HG03520 (cell line): Measurements from ENCODE around the gene EIF3K.

Source experiments
- ATAC-seq: cut with Tn5 transposase; IDR thresholded peaks from one replicate; pipeline ENCODE4 v1.9.1; 2021; ENCODE audit warnings: mild to moderate bottlenecking, moderate library complexity; ENCODE audit not compliant: unreplicated experiment

Gene EIF3K

DNA sequence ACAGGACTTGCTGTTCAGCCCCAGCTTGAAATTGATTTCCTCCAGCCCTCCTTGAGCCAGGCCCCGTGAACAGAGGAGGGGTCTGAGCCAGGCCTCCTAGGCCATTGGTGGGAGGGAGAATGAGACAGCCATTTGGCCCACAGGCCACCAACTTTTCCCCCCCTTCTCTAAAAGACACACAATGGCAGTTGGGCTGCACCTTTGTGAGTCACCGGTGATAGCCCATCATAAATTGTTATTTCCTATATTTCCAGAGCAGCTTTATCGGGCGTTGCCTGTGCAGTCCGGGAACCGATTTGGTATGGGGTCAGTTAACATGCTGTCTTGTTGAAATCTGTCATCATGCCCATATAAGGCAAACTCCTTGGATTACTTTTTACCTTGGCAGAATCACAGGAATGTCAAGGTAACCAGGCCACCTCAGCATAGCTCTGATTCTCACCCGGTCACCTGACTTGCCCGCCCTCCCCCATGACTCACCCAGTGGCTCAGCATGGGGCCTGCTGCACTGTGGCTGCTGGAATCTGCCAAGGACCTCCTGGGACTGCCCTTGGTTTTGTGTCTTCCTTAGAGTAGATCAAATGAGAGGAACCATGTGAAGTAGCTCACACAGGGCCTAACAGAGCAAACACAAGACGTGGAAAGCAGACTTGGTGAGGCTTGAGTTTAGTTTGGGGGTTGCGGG is 64.5 kb downstream of the EIF3K start:
- no peak for ATAC-seq

DNA sequence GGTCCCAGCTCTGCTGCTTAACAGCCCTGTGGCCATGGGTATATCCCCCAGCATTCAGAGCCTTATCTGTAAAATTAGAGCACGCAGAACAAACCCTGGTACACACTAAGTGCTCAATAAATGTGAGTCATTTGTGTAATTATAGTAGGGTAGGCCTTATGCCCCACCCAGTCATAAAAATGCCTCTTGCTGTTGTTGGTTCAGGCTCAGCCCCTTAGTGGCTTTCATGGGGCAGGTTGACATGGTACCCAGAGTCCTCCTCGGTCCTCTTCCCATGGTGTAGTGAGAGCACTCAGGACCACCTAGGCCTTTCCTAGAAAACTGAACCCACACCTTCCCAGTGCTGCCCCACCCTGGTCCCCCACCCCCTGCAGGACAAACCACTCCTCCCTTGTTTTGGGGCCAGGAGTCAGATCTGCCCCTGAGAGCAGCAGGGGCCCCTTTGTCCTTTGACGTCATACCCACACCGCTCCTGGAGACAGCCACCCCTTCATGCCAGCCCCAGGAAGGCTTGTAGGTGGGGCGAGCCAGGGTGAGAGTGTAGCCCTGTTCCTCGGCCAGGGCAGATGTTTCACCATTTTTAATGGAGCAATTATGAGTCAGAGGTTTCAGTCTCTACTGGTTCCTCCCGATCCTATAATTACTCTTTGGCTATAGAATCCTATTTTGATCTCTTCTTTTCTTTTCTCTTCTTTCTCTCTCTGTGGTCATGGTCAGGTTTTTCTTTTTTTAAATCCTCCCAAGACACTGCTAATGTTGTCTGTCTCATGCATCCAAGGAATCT is 65.3 kb downstream of the EIF3K start:
- no peak for ATAC-seq

DNA sequence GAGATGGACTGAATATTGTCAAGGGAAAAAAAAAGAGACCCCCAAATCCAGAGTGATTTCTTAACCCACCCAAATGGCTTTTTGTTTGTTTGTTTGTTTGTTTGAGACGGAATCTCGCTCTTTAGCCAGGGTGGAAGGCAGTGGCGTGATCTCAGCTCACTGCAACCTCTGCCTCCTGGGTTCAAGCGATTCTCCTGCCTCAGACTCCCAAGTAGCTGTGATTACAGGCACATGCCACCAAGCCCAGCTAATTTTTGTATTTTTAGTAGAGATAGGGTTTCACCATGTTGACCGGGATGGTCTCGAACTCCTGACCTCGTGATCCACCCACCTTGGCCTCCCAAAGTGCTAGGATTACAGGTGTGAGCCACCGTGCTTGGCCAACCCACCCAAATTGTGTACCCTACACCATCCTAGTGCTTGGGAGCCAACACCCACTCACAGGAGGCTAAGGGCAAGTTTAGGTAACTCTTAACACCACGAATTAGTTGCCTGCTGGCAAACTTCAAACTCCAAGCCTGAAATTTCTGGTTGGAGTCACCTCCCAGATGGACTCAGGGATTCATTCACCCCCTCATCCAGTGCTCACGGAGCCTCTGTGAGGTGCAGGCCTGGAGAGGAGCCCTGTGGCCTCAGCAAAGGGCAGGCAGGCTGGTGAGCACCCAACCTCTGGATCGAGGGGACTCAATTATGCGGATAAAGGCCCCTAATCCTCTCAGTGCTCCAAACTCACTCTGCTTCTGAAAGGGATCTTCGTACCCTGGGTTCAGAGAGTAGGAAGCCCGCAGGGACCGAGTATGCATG is 66.1 kb downstream of the EIF3K start:
- ATAC-seq, result no peak

DNA sequence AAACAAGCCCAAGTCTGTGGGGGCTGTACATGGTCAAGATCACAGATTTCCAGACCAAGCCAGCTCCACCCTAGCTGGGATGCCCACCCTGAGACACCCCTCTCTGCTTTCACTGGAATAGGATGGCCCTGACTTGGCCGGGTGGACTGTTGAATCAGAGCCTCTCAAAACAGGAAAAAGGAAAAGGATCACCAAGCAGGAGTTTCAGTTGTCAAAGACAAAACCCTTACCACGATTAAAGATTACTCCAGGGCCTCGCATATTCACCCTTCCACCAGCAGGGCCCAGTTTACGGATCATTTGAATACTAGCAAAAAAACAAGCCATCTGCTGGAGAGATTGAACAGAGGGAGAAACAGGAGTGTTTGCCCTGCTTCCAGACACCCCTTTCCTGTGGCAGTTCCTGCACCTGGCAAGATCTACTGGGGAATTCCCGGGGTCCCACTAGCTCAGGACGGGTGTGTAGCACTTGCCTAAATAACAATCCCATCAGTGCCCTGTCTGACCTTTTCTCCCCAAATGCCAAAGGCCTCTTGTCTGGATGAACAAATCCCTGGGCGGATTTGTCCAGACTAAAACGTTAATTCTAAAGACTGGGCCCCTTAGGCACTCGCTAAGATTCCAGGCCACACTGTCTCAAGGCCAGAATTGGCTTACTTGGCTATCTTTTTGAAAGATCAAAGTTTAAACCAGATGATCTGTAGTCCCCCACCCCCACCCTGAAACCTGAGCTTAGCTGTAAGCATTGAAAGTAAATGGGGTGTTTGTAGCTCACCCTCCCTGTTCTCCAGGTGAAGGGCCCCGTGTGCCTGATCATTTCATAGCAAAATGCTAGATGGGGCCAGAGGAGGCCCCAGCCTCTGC is 66.9 kb downstream of the EIF3K start:
- no peak for ATAC-seq

DNA sequence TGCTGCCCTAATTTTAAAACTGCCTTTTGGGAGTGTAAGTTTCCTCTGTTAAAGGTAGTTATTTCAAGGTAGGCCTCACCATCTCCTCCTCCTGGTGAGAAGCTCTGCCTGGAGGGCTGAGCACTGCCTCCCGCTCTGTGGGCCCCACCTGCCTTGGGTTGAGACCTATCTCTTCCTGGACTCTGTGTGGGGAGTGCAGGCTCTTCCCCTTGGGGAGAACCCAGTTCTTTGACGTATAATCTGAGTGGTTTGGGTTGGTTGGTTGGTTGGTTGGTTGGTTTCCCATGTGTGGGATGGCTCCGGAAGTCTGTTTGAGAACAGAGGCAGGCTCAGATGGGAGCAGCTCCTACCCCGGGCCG is 67.5 kb downstream of the EIF3K start:
- ATAC-seq, result no peak
